ENCODE data around the gene GPX1.
"Not testable (repeated sequence)": the region's sequence is repeated elsewhere in the genome, so short reads cannot be mapped to it uniquely, and the experiment has no call there.

GPX1 gene

DNA sequence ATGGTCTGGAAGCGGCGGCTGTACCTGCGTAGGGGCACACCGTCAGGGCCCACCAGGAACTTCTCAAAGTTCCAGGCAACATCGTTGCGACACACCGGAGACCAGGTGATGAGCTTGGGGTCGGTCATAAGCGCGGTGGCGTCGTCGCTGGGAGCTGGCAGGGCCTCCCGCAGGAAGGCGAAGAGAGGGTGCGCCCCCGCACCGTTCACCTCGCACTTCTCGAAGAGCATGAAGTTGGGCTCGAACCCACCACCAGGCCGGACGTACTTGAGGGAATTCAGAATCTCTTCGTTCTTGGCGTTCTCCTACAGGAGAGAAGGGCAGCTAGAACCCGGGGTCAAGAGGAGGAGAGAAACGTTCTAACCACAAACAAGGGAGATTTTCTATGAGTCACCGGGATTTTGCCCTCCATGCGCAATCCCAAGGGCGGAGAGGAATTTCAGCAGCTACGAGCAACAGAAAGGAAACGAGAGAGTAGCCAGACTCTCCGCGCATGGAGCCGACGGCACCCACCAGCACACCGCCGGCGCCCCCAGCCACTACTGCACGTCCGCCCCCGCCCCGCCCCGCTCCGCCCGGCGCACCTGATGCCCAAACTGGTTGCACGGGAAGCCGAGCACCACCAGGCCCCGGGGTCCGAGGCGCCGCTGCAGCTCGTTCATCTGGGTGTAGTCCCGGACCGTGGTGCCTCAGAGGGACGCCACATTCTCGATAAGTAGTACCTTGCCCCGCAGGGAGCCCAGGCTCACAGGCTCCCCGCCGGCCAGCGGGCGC, 523 bp downstream of the GPX1 start:
- DNase-seq, result not testable (repeated sequence)

DNA sequence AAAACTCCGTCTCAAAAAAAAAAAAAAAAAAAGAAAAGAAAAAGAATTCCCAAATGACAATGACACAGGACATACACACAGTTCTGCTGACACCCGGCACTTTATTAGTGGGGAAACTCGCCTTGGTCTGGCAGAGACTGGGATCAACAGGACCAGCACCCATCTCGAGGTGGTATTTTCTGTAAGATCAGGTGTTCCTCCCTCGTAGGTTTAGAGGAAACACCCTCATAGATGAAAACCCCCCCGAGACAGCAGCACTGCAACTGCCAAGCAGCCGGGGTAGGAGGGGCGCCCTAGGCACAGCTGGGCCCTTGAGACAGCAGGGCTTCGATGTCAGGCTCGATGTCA, 1.1 kb downstream of the GPX1 start:
- DNase-seq, result not testable (repeated sequence)

DNA sequence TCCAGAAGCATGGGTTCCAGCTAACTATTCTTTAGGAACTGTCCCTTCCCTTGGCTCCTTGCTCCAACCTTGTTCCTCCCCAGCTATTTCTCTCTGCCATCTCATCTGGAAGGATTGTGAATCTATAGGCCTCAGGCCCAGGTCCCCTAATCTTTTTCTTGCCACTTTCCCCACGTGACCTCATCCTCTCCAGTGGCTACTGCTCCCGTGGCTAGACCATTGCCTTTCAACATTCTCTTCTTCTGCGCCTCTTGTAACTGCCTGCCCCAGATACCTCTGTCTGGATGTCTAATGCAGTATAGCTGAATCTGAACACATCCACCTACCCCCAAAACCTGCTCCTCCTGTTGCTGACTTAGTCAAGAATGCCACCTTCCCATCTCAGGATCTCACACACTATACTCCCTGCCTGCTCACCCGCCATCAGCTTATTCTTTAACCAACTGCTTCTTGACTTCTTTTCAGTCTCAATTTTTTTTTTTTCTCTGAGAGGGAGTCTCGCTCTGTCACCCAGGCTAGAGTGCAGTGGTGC, 5.2 kb downstream of the GPX1 start:
- no peak for DNase-seq

- DNase-seq, result no peak
Measured at GRCh38 chr3:49352281-49352680, 5.9 kb downstream of the GPX1 start.

- DNase-seq, result no peak
Measured at GRCh38 chr3:49351521-49352011, 6.6 kb downstream of the GPX1 start.

GRCh38 chr3:49349348-49350114, 8.6 kb downstream of the GPX1 start:
- no peak for DNase-seq

DNA sequence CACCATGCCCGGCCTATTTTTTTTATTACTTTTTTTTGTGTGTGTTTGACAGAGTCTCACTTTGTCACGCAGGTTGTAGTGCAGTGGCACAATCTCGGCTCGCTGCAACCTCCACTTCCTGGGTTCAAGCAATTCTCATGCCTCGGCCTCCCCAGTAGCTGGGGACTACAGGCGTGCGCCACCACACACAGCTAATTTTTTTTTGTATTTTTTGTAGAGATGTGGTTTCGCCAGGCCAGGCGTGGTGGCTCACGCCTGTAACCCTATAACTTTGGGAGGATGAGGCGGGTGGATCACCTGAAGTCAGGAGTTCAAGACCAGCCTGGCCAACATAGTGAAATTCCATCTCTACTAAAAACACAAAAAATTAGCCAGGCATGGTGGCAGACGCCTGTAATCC, 9.8 kb downstream of the GPX1 start:
- not testable (repeated sequence) for DNase-seq

GRCh38 chr3:49346797-49347251, 11.3 kb downstream of the GPX1 start:
- DNase-seq, result no peak

DNA sequence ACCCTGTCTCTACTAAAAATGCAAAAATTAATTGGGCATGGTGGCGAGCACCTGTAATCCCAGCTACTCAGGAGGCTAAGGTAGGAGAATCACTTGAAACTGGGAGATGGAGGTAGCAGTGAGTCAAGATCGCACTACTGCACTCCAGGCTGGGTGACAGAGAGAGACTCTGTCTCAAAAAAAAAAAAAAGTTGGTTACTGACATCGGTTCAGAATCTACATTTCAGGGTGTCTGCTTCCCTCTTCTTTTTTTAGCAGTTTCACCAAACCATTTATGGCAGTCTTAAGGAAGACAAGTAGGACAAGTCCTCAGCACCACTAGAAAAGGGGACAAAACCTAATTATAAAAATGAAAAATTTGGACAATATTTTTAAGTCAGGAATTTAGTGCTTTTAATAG, 15.0 kb downstream of the GPX1 start:
- no peak for DNase-seq

- no peak for DNase-seq
Measured at GRCh38 chr3:49341996-49342395, 16.2 kb downstream of the GPX1 start.

DNA sequence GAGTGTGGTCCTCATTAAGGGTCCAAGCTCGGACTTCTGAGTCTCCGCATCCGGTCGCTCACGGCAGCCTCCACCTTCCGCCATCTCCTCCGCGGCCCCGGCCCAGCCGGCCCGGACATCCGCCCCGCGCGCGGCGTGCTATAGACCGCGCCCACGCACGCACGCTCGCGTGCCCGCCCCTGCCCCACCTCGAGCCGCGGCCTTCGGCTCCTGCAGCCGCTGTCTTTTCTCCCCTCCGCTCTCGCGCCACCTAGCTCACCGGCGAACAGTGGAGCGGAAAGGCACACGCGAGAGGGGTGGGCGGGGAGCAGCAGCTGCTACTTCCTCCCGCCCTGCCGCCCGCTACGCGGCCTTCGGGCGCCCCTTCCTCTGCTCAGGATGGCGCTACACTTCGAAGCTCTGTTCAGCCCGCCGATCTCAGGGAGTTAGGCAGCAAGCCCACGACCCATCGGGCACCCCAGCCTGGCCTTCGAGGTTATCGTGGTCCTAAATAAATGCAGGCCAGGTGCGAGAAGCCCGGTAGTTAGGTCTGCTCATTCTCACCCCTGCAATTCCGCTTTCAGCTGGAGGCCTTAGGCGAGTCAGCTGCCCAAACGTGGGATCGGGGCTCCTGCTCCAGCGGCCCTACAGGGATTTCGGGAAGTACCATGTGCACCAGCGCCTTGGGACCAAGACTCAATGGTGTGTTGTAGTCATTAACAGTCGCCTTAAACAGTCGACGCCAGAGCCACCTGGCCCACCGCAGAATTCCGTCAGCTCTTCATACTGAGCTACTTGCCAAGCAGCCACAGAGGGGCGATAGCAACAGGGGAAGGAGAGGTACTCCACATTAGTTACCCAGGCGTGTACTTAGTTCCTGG, 18.0 kb downstream of the GPX1 start, which contains the start of gene USP4:
TSS of gene USP4 (minus strand) at position 113 of the 860 bp plus-strand sequence. CDS start at position 84, 29 bp downstream.
- peak; percentile 71 for DNase-seq

GRCh38 chr3:49339581-49339940, 18.6 kb downstream of the GPX1 start:
- DNase-seq, result no peak

GRCh38 chr3:49333916-49334633, 24.1 kb downstream of the GPX1 start:
- no peak for DNase-seq

GRCh38 chr3:49333091-49333490, 25.1 kb downstream of the GPX1 start:
- DNase-seq, result no peak

DNA sequence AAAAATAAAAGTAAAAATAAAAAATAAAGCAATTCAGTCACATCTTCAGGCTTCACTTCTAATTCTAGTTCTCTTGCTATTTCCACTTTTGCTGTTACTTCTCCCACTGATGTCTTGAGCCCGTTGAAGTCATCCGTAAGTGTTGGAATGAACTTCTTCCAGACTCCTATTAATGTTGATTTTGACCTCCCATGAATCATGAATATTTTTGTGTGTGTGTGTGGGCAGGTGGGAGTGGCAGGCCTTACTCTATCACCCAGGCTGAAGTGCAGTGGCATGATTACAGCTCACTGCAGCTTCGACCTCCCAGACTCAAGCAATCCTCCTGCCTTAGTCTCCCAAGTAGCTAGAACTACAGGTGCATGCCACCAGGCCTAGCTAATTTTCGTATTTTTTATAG, 29.0 kb downstream of the GPX1 start:
- no peak for DNase-seq

DNA sequence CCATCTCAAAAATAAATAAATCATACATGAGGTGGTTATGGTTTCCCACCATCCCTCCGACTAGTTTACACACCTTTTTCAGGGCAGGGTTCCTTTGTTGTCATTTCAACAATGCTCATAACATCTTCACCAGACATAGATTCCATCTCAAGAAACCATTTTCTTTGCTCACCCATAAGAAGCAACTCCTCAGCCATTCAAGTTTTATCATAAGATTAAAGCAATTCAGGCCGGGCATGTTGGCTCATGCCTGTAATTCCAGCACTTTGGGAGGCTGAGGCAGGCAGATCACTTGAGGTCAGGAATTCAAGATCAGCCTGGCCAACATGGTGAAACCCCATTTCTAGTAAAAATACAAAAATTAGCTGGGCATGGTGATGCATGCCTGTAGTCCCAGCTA, 29.8 kb downstream of the GPX1 start:
- DNase-seq, result not testable (repeated sequence)

GRCh38 chr3:49327485-49327884, 30.7 kb downstream of the GPX1 start:
- DNase-seq, result no peak

- no peak for DNase-seq
Measured at GRCh38 chr3:49324768-49325167, 33.4 kb downstream of the GPX1 start.

GRCh38 chr3:49316696-49317457, 41.3 kb downstream of the GPX1 start:
- no peak for DNase-seq

DNA sequence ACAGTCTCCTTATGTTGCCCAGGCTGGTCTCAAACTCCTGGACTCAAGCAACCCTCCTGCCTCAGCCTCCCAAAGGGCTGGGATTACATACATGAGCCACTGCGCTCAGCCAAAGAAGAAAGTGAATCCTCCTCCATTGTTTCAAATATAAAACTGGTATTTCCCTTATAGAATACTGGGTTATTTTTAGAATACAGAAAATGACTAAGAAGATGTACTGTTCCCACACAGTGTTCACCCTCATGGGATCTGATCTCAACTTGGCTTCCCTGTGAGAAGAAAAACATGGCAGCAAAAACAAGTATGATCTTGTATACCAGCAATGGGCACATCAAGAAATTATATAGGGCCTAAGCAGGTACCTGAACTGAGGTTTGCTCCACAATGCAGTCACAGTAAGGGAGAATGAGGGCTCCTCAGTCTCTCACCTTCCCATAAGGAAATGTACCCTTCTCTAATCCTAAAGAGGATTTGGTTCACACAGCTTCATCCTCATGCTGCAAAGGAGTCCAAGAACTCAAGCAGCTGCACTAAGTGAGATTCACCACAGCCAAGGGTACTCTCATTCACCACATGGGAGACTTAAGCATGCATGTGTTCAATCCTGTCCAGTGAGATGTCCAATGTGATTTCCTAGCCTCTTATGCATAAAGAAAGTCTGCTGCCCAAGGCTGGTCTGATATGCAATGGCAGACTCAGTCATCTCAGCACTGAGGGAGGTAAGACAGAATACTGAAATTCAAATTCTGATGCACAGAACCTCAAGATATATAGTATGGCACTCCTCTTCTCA, 44.1 kb downstream of the GPX1 start:
- no peak for DNase-seq

GRCh38 chr3:49311283-49311682, 46.9 kb downstream of the GPX1 start:
- DNase-seq, result no peak
